ENCODE measurements around the gene LAT.
"Not testable (repeated sequence)": the region's sequence is repeated elsewhere in the genome, so short reads cannot be mapped to it uniquely, and the experiment has no call there.

Gene LAT

GRCh38 chr16:28977703-28978662 lies 6.9 kb upstream of the LAT start:
- no peak for DNase-seq (ENCODE audit: low read depth in 1 of 2, low spot score in 1 of 2)

GRCh38 chr16:28980330-28980729 lies 4.5 kb upstream of the LAT start:
- DNase-seq (ENCODE audit: low read depth in 1 of 2, low spot score in 1 of 2): not testable (repeated sequence)

GRCh38 chr16:28980929-28981328 lies 3.9 kb upstream of the LAT start:
- no peak for DNase-seq (ENCODE audit: low read depth in 1 of 2, low spot score in 1 of 2)

GRCh38 chr16:28981517-28981916 lies 3.3 kb upstream of the LAT start:
- peak in 1 of 2 donors; percentile 40 for DNase-seq (ENCODE audit: low read depth in 1 of 2, low spot score in 1 of 2)

GRCh38 chr16:28982418-28982817 lies 2.4 kb upstream of the LAT start:
- DNase-seq (ENCODE audit: low read depth in 1 of 2, low spot score in 1 of 2): no peak

GRCh38 chr16:28982949-28983348 lies 1.9 kb upstream of the LAT start:
- no peak for DNase-seq (ENCODE audit: low read depth in 1 of 2, low spot score in 1 of 2)

- no peak for DNase-seq (ENCODE audit: low read depth in 1 of 2, low spot score in 1 of 2)
These were observed 1.2 kb upstream of the LAT start for GRCh38 chr16:28983644-28984043.

- DNase-seq (ENCODE audit: low read depth in 1 of 2, low spot score in 1 of 2): no peak
These were observed 761 bp upstream of the LAT start for GRCh38 chr16:28984091-28984490.

- no peak for DNase-seq (ENCODE audit: low read depth in 1 of 2, low spot score in 1 of 2)
These were observed 574 bp downstream of the LAT start for GRCh38 chr16:28985211-28986041.

GRCh38 chr16:28986046-28986445 lies 1.2 kb downstream of the LAT start:
- no peak for DNase-seq (ENCODE audit: low read depth in 1 of 2, low spot score in 1 of 2)

- no peak for DNase-seq (ENCODE audit: low read depth in 1 of 2, low spot score in 1 of 2)
These were observed 1.6 kb downstream of the LAT start for GRCh38 chr16:28986492-28986891.

GRCh38 chr16:28987170-28987853 lies 2.5 kb downstream of the LAT start:
- DNase-seq (ENCODE audit: low read depth in 1 of 2, low spot score in 1 of 2): no peak

GRCh38 chr16:28989363-28989762 lies 4.5 kb downstream of the LAT start:
- no peak for DNase-seq (ENCODE audit: low read depth in 1 of 2, low spot score in 1 of 2)

- peak in 1 of 2 donors; percentile 75 for DNase-seq (ENCODE audit: low read depth in 1 of 2, low spot score in 1 of 2)
These were observed 5.7 kb downstream of the LAT start for GRCh38 chr16:28990375-28991040.

GRCh38 chr16:28991687-28992086 lies 6.8 kb downstream of the LAT start:
- no peak for DNase-seq (ENCODE audit: low read depth in 1 of 2, low spot score in 1 of 2)

GRCh38 chr16:28992496-28992895 lies 7.6 kb downstream of the LAT start:
- no peak for DNase-seq (ENCODE audit: low read depth in 1 of 2, low spot score in 1 of 2)

- no peak for DNase-seq (ENCODE audit: low read depth in 1 of 2, low spot score in 1 of 2)
These were observed 14.0 kb downstream of the LAT start for GRCh38 chr16:28998837-28999236.

- no peak for DNase-seq (ENCODE audit: low read depth in 1 of 2, low spot score in 1 of 2)
These were observed 14.7 kb downstream of the LAT start for GRCh38 chr16:28999577-28999976.

- DNase-seq (ENCODE audit: low read depth in 1 of 2, low spot score in 1 of 2): no peak
These were observed 15.2 kb downstream of the LAT start for GRCh38 chr16:29000019-29000418.

- not testable (repeated sequence) for DNase-seq (ENCODE audit: low read depth in 1 of 2, low spot score in 1 of 2)
These were observed 19.8 kb downstream of the LAT start for GRCh38 chr16:29004496-29005139.
